NCI-H510A (cell line): ENCODE results near the gene OR11H6.
"Not testable (repeated sequence)": the region's sequence is repeated elsewhere in the genome, so short reads cannot be mapped to it uniquely, and the experiment has no call there.

Source experiments
- DNase-seq: peaks from one replicate; lab custom pipeline; 2025; lab: John Stamatoyannopoulos, UW

OR11H6 gene

GRCh38 chr14:20262642-20263128, 39.2 kb downstream of the OR11H6 start:
- DNase-seq = no peak

DNA sequence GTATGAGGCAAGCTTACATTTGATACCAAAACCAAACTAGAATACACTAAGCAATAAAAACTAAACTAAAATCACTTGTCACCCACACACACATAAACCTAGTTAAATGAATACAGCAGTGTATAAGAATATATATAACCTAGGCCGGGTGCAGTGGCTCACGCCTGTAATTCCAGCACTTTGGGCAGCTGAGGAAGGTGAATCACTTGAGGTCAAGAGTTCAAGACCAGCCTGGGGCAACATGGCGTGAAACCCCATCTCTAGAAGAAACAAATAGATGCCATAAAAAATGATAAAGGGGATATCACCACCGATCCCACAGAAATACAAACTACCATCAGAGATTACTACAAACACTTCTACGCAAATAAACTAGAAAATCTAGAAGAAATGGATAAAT, 40.9 kb downstream of the OR11H6 start:
- not testable (repeated sequence) for DNase-seq

DNA sequence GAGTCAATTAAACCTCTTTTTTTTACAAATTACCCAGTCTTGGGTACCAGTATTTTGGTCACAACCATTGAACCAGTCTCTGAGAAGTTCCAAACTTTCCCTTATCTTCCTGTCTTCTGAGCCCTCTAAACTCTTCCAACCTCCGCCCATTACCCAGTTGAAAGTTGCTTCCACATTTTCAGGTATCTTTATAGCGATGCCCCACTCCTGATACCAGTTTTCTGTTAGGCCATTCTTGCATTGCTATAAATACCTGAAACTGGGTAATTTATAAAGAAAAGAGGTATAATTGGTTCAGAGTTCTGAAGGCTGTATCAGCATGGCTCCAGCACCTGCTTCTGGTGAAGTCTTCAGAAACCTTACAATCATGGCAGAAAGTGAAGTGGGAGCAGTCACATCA, 50.6 kb downstream of the OR11H6 start:
- DNase-seq = no peak
